Embryonic facial prominence (tissue), 1 donor: ENCODE measurements around the gene TMEM59L.

Source experiments
- DNase-seq: peaks from one replicate; pipeline ENCODE4 v3.0.0-alpha.2; 2016; ENCODE audit errors: extremely low spot score

The TMEM59L gene

DNA sequence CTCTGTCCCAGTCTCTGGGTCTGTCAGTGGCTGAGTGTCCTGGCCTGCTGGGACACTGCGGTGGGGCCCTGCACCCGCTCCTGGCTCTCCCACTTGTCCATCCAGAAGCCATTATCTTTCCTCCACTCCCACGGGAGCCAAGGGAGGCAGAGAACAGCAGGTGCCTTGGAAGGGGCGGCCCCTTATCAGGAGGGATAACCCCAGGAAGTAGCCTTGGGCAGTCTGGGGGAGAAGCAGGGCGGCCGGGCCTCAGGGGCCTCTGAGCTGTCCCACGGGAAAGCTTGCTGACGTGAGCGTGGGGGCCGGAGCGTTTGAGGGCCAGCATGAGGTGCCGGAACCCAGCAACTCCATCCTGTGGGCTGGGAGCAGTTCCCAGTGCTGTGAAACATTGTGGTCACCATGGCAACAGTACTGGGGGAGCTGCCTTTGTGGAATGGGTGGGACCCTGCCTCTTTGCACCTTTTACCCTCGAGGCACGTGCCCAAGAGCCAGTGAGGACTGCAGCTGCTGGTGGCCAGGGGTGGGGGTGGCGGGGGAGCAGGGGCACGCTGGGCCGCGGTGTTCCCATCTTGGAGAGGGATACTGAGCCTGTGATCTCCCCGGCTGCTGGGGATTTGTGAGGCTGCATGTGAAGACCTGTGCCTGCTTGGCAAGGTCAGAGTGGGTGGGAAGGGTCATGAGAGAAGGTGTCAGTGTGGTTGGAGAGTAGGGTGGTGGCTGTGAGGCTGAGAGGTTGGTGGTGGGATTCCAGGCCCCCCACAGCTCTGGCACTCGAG, 45.1 kb downstream of the TMEM59L start:
- no peak for DNase-seq

DNA sequence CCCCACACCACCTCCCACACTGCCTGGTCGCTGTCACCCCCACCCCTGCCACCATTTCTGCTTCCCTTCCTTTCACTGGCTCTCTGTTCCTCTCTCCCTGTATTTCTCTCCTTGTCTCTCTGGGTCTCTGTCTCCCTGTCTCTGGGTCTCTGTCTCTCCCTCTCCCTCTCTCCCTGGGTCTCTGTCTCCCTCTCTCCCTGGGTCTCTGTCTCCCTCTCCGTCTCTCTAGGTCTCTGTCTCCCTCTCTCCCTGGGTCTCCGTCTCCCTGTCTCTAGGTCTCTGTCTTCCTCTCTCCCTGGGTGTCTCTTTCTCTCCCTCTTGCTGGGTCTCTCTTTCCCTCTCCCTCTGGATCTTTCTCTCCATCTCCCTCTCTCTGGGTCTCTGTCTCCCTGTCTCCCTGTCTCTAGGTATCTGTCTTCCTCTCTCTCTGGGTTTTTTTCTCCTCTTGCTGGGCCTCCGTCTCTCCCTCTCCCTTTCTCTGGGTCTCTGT, 45.7 kb downstream of the TMEM59L start:
- no peak for DNase-seq

DNA sequence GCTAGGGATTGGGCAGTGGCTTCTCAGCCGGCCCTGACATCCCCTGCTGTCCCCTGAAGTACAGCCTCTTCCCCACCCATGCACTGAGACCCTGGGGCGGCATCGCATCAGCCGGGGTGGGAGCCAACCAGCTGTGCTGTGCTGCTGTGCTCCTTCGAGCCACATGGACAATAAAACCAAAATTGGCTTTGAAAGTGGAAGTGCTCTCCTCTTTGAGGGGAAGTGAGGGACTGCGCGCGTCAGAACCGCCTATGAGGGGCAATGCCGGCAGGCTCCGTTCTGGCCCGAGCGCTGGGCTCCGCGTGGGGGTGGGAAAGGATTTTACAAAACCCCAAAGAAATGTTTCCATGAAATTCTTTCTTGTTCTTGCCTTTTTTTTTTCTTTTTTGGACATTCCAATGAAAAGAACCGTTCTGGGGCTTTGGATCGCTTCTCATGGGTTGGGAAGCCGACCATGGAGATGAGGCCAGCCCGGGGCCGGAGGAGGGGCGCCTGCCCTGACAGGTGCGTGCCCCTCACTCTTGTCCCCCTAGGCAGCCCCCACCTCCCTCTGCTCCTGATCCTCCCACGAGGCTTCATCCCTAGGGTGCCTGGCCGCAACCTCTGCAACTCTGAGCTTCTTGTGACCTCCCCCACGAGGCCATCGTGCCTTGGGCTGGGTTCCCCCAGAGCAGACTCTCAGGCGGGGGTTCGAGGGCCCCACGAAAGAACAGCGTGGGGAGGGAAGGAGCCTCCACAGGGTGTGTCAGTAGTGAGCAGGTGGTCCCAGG, 46.8 kb downstream of the TMEM59L start:
- DNase-seq = peak; percentile 63

DNA sequence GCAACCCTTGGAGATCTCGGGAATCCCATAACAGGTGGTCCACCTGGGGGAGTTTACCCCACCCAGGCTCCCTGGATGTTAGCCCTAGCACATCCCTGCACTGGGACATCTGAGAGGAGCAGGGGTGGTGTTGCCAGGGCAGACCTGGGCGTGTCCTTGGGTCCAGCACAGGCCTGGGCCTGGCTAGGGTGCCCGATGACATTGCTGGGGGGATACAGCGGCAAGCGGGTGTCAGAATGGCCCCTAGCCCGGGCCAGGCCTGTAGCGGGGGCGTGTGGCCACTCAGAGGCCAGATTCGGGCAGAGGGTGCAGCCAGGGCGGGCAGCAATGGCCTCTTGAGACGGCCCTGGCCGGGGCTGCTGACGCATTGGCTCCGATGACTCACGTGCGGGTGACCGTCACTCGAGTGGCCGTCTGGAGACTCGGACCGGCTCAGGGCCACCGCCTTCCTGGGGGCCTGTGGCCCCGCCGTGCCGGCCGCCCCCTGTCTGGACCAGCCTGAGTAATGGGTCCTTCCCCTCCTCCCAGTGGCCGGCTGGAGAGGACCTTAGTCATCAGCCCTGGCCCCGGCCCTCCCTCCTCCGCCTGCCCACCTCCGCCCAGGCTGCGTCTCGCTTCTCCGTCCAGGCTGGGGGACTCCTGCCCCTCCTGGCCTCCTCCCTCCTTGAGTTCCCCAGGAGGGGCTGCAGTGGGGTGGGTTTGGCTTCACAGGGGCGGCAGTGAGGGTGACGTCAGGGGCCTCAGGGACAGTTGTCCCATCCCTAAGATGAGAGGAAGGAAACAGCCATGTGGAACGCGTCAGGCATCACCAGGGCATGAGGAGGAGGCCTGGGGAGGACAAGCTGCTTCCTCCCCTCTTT, 47.6 kb downstream of the TMEM59L start:
- DNase-seq = no peak

DNA sequence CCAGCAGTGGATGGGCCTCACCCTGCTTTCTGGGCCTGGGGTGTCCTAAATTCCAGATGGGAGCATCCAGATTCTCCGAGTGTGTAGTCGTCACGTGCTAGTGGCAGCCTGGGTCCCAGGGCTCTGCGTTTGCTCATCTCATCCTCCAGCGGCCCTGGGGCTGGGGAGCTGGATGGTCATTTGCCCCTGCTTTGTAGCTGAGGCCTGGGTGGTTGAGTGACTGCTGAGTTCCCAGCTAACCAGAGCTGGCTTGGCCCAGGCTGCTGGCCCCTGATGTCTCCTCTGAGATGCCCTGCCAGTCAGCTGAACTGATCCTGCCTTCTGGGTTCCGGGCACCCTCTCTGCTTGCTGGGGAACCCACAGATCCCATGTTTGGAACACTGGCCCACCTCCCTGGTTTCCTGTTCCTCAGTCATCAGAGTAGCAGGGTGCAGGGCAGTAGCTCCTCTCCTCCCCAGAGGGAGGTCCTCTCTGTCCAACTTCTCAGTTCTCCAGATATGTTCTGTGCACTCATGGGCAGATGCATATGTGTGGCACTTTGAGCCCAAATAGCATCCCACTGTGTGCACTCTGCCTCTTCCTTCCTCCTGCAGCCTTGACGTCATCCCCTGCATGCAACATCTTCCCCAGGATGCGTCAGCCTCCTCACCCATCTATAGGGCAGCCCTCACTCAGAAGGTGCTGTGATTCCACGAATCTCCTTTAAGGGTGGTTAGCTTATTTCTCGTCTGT, 48.4 kb downstream of the TMEM59L start:
- DNase-seq = no peak

DNA sequence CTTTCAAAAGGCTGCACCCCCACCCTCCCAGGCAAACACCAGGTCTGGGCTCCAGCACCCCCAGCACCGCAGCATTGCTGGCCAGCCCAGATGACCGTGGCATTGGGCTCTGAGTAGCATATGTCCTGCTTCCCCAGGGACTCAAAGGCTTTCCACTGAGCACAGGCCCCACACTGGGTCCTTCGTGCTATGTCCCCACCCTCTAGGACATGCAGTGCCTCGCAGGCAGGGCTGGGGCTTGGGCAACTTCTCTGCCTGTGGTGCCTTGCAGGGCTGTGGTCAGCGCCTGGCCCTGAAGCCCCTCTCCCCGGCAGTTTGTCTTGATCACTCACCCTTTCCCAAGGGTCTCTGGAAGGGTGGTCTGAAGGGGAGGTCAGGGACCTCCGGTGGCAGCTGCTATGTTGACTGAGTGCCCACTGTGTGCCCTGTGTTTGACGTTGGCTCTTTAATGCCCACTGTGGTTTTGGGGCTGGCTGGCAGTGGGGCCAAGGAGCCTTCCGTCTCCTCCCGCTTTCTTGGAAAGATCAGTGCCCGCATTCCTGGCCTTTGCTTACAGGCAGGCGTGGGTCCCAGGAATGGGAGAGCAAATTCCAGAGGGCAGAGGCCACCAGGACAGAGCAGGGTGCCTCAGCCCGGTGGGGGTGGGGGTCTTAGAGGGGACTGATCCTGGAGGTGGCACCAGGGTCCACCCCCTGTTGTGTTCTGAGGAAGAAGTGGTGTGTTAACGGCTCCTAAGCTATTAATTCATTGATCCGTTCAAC, 50.5 kb downstream of the TMEM59L start:
- no peak for DNase-seq

DNA sequence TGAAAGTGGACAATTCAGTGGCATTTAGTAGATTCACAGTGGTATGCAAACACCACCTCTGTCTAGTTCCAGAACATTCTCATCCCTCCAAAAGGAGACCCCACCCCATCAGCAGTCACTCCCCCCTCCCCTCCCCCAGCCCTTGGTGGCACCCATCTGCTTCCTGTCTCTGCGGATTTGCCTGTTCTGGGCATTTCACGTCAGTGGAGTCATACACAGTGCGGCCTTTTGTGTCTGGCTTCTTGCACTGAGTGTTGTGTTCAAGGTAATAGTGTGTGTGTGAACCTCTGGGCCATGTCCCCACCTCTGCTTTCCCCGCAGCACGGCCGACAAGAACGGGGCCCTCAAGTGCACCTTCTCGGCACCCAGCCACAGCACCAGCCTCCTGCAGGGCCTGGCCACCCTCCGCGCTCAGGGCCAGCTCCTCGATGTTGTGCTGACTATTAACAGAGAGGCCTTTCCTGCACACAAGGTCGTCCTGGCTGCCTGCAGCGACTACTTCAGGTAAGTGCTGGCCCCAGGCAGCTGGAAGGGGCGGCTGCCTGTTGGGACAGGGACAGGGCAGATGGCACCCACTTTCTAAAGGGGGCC, 51.4 kb downstream of the TMEM59L start:
- DNase-seq = no peak

DNA sequence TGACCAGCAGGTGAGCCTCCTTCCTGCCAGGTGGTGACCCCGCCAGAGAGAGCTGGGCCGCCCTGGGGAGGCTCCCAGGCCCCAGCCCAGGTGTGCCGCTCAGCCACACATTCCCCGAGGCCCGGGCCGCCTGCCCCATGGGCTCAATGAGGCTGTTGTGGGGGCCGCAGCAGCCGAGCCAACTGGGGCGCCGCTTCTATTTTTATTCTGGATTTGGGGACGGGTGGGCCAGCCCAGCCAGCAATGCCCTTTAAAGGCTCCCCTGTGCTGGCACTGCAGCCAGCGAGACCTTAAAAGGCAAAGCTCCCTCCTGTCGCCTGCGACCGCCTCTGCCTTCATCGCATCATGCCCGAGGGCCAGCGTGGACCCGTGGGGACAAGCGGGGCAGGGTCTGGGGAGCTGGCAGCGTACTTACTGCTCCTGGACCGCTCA, 53.1 kb downstream of the TMEM59L start:
- no peak for DNase-seq

DNA sequence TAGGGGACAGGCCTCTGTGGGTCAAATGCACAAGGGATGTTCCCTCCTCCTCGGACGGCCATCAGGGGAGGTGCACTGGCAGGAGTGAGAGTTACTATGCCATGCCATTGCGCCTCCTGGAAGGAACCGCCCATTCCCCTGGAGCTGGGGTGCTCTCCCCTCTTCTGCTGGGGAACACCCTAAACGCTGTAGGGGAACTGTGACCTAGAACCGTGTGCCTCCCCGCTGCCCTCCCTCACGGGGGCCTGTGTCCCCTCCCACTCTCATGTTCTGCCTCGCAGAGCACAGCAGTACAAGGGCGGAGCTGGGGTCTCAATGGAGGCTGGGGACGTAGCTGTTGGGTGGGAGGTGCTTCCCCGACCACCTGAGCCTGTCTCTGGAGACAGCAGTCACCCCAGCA, 53.6 kb downstream of the TMEM59L start:
- no peak for DNase-seq

DNA sequence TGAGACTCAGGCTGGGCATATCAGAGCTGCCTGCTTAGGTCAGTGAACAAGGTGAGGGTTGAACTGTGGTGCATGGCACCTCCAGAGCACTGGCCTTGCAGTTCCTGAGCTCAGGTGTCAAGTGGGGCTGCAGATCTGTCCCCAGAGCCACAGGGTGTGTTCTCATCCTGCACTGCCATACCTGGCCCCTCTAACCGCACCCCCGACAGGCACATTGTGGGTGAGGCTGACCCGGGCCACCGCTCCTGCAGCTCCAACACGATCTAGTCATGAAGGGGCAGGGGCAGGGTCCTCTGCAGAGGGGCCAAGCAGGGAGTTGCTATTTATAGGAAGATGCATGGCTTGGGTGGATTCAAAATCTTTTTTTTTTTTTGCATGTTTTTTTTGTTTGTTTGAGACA, 54.1 kb downstream of the TMEM59L start:
- no peak for DNase-seq

DNA sequence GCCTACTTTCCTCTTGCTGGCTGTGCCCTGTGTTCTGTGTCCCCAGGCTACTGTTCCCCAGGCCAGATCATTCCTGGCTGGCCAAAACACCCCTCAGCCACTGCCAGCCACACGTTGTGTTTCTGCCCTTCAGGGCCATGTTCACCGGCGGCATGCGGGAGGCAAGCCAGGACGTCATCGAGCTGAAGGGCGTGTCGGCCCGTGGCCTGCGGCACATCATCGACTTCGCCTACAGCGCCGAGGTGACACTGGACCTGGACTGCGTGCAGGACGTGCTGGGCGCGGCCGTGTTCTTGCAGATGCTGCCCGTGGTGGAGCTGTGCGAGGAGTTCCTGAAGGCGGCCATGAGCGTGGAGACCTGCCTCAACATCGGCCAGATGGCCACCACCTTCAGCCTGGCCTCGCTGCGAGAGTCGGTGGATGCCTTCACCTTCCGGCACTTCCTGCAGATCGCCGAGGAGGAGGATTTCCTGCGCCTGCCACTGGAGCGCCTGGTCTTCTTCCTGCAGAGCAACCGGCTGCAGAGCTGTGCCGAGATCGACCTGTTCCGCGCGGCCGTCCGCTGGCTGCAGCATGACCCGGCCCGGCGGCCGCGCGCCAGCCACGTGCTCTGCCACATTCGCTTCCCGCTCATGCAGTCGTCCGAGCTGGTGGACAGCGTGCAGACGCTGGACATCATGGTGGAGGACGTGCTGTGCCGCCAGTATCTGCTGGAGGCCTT, 55.0 kb downstream of the TMEM59L start:
- no peak for DNase-seq

DNA sequence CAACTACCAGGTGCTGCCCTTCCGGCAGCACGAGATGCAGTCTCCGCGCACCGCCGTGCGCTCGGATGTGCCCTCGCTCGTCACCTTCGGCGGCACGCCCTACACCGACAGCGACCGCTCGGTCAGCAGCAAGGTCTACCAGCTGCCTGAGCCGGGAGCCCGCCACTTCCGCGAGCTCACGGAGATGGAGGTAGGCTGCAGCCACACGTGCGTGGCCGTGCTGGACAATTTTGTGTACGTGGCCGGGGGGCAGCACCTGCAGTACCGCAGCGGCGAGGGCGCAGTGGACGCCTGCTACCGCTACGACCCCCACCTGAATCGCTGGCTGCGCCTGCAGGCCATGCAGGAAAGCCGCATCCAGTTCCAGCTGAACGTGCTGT, 55.6 kb downstream of the TMEM59L start:
- DNase-seq = no peak

DNA sequence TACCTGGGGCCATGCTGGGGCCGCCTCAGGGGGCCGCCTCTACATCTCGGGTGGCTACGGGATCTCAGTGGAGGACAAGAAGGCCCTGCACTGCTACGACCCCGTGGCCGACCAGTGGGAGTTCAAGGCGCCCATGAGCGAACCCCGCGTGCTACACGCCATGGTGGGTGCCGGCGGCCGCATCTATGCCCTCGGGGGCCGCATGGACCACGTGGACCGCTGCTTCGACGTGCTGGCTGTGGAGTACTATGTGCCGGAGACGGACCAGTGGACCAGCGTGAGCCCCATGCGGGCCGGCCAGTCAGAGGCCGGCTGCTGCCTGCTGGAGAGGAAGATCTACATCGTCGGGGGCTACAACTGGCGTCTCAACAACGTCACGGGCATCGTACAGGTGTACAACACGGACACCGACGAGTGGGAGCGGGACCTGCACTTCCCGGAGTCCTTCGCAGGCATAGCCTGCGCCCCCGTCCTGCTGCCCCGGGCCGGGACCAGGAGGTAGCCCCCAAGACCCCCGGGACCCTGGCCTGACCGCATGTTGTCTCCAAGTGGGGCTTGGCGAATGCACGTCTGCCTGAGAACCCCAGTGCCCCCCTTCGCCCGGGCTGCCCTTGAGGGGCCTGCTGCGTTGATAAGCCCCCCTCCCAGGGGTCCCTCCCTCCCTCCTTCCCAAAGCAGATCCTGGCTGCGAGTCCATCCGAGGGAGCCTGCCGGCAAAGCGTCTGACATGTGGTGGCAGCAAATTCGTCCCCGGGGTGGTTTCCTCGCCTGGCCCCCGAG, 56.3 kb downstream of the TMEM59L start:
- DNase-seq = no peak

DNA sequence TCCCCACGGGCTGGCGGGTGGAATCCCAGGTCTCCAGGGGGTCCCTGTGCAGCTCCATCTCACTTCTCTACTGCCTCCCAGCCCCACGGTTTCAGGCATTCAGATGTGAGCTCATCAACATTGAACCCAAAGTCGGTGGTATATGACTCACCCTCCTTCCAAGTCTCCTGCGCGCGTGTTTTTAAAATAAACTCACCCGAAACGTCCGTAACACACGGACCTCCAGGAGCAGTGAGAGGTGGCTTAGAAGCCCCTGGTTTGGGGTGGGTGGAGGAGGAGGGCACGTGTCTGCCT, 56.8 kb downstream of the TMEM59L start:
- DNase-seq = no peak

DNA sequence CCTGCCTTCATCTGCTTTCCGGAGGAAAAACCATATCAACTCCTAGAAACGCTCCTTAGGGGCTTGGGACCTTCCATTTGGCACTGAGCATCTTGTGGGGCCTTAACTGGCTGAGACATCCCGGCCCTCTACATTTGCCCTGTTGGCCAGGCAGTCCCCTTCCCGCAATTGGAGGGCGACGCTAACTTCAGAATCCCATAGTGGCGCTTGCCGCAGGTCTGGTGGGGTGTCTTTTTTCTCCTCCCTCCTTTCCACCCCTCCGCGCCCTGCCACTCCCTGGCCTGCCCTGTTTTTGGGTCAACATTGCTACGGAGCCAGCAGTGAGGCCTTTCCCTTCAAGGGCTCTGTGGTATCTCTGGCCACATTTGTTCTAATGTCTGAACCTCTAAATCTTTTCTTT, 57.2 kb downstream of the TMEM59L start:
- DNase-seq = no peak

DNA sequence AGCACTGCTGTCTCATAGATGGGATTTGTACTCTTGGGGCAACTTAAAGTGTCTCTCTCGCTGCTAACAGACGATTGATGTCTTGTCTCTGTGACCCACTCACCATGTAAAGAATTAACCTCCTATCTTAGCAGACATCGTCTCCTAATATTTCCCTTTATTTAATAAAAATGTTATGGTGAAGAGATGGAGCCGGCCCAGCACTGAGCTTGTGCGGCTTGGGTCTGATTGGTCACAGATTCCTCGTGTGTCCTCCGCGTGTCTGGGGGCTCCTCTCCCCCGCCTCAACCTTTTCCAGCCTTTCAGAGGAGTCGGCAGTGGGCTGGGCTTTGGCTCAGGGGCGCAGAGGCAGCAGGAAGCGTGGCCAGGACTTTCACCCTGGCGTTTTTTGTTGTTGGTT, 57.6 kb downstream of the TMEM59L start:
- no peak for DNase-seq
